GM18867 (cell line): ENCODE data around the gene PDPK1.

Experiments
- ATAC-seq: cut with Tn5 transposase; IDR thresholded peaks from one replicate; pipeline ENCODE4 v1.9.1; 2021; ENCODE audit warnings: mild to moderate bottlenecking, moderate library complexity; ENCODE audit not compliant: unreplicated experiment

Gene PDPK1

GRCh38 chr16:2537451-2538379 lies at the start of gene PDPK1:
Gene PDPK1 (plus strand): TSS chr16:2538021. CDS start chr16:2538113, 92 bp downstream.
- ATAC-seq: peak; percentile 73

DNA sequence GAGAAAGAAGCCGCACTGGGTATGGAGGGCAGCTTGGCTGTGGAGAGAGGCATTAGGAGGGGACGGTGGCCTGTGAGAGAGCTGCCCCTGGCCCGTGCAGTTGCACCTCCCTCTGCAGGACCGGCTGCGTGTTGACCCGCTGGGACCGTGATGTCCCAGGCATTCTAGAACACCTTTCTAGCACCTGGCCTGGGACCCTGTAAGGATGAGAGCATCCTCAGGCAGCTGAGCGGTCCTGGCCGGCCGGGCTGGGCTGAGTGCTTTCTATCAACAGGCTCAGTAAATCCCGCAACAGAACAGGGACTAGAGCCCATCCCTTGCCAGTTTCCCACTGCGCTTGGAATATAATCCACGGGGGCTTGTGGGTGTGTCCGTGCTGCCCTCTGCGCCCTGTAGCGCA lies 48.2 kb upstream of the PDPK1 start:
- no peak for ATAC-seq

DNA sequence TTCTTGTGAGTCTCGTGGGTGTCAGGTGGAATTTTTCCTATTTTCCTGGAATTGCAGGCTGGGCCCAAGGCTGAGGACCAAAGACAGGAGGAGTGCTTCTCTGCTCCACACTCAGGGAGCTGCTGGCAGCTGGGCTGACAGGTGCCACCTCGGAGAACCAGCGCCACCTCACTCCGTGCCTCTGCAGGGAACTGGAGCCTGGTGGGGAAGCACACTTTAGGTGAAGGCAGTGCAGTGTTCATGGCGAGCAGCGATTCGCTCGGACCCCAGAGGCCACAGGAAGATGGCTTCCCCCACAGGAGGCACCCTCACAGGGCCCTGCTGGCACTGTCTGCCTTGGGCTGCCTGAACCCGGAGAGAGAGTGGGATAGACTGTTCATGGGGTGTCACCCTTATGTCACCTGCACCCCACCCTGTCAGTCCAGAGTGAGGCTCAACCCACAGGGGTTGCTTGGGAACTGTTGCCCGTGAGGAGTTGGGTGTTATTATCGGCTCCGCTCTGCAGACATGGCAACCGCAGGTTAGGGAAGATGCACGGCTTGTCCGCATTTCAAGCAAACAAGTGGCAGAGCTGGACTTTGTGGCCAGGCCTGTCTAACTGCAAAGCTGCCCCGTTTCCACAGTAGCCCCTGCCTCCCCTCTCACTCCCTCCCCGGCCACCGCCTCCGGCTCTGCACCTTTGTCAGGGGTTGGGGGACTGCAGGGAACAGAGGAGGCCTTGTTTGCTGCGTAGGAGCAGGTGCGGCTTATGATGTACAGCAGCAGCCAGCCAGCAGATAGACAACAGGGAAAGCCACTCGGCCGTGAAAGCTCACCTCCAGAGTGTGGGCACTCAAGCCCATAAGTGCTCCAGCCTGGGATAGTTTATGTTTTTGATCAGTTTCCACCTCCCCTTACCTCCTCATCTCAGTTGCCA lies 47.4 kb upstream of the PDPK1 start:
- no peak for ATAC-seq

GRCh38 chr16:2492292-2492691 lies 45.5 kb upstream of the PDPK1 start:
- no peak for ATAC-seq

GRCh38 chr16:2493605-2494004 lies 44.2 kb upstream of the PDPK1 start:
- ATAC-seq: no peak

- no peak for ATAC-seq
These were observed 43.2 kb upstream of the PDPK1 start for GRCh38 chr16:2494616-2495015.

DNA sequence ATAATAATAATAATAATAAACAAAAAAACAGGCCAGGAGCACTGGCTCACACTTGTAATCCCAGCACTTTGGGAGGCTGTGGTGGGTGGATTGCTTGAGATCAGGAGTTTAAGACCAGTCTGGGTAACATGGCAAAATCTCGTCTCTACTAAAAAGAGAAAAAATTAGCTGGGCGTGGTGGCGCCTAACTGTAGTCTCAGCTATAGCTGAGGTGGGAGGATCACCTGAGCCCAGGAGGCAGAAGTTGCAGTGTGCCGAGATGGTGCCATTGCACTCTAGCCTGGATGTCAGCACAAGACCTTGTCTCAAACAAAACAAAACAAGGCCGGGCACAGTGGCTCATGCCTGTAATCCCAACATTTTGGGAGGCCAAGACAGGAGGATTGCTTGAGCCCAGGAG lies 42.8 kb upstream of the PDPK1 start:
- ATAC-seq: no peak

DNA sequence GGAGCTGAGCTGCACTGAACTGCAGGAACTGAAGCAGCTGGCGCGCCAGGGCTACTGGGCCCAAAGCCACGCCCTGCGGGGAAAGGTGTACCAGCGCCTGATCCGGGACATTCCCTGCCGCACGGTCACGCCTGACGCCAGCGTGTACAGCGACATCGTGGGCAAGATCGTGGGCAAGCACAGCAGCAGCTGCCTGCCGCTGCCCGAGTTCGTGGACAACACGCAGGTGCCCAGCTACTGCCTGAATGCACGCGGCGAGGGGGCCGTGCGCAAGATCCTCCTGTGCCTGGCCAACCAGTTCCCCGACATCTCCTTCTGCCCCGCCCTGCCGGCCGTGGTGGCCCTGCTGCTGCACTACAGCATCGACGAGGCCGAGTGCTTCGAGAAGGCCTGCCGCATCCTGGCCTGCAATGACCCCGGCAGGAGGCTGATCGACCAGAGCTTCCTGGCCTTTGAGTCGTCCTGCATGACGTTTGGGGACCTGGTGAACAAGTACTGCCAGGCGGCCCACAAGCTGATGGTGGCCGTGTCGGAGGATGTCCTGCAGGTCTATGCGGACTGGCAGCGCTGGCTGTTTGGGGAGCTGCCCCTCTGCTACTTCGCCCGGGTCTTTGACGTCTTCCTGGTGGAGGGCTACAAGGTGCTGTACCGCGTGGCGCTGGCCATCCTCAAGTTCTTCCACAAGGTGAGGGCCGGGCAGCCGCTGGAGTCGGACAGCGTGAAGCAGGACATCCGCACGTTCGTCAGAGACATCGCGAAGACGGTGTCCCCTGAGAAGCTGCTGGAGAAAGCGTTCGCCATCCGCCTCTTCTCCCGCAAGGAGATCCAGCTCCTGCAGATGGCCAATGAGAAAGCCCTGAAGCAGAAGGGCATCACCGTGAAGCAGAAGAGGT lies 41.4 kb upstream of the PDPK1 start:
- no peak for ATAC-seq

DNA sequence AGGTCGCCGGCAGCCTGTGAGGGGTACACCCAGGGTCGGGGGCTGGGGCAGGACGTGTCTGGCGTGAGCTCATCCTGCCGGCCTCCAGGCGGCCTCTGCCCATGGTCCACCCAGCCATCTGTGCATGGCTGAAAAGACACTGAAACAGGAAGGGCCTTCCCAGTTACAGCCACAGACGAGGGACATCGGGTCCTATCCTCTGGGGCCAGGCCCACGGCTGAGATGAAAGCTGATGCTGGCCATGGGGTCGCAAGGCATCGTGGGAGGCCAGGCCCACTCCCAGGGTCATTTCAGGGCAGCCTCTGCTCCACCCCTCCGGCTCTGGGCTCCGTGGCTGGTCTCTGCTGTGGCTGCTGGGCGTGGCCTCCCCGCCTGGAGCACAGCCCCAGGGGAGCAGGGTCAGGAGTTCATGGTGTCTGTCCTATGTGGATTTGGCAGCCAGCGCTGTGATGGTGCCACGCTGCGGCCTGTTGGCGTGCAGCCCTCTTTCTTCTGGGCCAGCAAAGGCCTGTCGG lies 40.6 kb upstream of the PDPK1 start:
- ATAC-seq: no peak

DNA sequence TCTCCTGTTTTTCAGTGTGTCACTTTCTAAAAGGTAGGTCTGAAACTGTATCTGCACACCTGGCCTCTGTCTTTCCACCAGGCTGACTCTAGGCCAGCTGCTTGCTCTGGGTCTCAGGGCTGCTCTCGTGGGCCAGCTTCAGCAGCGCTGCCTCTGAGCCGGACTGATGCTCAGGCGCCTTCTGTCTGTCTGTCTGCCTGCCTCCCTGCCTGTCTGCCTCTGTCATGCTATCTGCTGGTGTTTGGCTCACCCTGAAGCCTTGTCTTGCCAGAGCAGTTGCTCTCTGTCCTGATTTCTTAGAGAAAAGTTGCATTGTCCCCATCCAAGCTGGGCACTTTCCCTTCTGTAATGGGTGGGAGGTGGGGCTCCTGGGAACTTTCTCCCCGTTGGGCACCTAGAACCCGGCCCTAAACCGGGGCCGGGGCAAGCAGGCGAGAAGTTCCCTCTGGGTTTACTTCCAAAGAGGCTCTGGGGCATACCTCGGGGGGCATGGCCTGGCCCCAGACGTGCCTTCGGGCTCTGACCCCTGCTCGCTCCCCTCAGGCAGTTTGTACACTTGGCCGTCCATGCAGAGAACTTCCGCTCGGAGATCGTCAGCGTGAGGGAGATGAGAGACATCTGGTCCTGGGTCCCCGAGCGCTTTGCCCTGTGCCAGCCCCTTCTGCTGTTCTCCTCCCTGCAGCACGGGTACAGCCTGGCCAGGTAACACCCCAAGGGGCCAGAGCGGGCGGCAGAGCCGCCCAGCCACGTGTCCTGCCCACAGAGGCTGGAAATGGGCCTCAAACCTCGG lies 39.9 kb upstream of the PDPK1 start:
- ATAC-seq: no peak

DNA sequence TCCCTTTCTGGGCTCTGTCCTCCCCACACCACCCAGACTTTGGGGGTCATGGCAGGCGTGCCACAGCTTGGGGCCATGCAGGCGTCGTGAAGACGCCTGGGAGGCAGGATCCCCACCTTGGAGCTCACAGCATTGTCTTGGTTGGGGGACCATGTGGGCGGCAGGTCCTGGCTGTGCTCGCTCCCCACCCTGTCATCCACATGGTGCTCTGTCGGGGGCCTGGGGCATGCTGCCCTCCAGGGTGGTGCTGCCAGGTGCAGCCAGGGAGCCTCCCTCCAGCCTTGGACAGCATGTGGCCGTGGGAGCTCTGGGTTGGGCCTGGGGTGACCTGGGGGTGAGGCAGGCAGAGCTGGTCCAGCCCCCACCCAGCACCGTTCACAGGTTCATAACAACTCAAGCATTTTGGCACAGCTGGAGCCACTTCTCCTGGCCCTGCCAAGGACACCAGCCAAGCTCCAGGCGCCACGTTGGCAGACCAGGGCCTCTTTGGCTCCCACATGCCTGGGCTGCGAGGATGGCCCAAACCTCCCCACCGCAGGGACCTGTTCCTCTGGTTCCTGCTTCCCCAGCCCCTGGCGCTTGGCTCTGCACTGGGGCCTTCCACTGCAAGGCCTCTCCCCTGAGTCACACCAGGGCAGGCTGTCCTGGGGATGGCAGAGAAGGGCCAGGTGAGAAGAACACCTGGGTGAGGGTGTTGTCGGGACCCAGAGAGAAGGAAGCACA lies 39.1 kb upstream of the PDPK1 start:
- no peak for ATAC-seq

- no peak for ATAC-seq
These were observed 38.4 kb upstream of the PDPK1 start for GRCh38 chr16:2499454-2499853.

DNA sequence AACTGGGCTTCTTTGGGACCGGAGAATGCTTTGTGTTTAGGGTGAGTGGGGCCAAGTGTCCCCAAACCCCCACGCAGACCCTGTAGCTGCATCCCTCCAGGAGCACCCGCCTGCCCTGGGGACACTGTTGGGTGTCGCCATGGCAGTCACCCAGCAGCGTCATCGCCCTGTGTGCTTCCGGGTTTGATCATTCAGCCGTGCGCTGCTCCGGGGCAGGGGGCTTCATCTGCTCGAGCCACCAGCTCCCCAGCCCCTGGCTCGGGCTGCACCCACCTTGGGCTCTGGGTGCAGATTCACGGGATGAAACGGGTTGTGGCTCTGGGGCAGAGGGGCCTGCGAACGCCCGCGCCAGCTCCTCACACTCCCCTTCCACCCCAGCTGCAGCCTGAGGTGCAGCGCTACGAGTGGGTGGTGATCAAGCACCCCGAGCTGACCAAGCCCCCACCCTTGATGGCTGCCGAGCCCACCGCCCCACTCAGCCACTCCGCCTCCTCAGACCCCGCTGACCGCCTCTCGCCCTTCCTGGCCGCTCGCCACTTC lies 37.9 kb upstream of the PDPK1 start:
- no peak for ATAC-seq

- ATAC-seq: no peak
These were observed 37.3 kb upstream of the PDPK1 start for GRCh38 chr16:2500430-2500917.

DNA sequence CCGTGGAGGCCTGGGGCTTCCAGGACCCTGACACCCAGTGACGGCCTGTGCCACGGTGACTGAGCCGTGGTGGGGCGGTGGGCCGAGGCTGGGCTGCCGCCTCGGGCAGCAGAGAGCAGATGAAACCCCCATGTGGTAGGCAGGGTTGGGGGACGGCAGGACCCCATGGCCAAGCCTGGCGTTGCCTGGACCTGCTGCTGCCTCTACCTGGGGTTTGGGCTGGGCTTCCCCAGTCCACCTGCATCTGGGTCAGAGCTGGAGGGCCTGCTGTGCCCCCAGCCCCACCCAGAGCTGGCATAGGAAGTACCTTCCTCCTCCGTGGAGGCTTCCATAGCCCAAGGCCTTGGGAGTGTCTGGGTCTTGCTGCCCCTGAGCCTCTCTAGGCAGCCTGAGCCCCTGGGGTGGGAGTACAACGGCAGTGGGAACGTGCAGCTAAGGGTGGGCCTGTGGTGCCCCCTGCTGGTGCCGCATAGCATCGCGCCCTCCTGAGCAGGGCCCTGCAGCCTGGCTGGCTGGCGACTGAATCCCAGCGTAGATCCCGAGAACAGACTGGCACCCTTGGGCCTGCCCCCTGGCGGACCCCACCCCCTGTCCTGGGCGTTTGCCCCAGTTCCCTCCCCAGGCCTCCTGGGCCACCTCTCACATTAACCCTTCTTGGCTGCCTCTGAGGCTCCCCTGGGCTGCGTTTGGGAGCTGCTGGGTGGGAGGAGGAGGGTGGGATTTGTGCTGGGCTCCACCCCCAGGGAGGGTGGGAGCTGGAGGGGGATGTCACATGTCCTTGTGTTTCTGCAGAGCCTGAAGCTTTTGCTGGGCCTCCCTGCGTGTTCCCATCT lies 36.7 kb upstream of the PDPK1 start:
- no peak for ATAC-seq

DNA sequence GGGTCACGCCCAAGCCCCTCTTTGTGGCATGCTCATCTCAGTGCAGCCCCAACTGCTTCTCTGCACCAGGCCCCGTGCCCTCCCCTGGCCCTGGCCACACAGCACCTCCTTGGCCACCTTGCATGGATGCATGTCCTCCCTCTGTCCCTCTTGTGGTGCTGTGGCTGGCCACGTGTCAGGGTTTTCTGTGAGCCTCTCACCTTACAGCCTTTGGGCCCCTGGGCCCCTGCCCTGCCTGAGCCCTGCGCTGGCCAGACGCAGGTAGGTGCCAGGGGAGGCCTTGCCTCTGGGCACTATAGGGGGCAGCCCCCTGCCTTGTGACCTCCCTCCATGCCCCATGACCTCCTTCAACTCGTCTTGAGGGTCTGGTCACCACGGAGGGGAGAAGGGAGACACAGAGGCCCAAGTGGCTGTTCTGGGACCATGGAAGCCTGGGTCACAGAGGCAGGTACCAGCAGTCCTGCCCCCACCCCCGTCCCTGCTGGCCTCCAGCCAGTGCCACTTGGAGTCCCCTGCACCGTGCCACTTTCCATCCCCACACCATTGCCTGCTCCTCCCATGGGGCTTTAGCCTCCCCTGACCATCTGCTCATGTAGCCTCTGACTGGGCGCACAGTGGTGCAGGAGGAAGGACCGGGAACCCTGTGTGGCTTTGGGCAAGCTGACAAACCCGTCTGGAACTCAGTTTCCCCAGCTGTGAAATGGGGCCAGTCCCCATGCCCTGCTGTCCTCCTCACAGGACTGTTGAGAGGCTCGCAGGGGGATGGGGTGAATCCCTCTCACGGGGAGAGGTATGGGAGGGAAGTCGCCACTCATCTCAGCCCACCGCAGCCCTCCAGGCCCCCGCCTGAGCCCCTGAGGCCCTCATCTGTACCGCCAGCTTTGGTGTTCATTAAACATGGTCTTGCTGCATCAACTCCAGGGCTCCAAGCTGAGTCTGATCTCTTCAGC lies 35.6 kb upstream of the PDPK1 start:
- no peak for ATAC-seq

- no peak for ATAC-seq
These were observed 32.1 kb upstream of the PDPK1 start for GRCh38 chr16:2505695-2506094.
